Measurements from ENCODE around the gene GALNT11. TPM values are rescaled to one million over a fixed set of nuclear protein-coding genes. Genes with fewer than 3 reads are reported as not detected.

Gene GALNT11
- polyA plus RNA-seq, 3 donors, result 17.7 to 25.9 (median 20.6) TPM

- H3K4me1 Mint-ChIP-seq, result no peaks in the 10 kb centered on the region
- H3K9me3 ChIP-seq (replicated peaks in 1 of 2; ENCODE audit: control insufficient read depth in 1 of 2, insufficient read depth in 1 of 2, low read length in 2 of 2), result peaks cover 9% of the 10 kb centered on the region in 2 donors
- no peaks in the 10 kb centered on the region for H3K4me1 ChIP-seq (ENCODE audit: control insufficient read depth in 1 of 2, insufficient read depth in 2 of 2, low read length in 2 of 2)
- H3K36me3 Mint-ChIP-seq, result peaks cover 84 to 92% of the 10 kb centered on the region in 2 donors
- no peaks in the 10 kb centered on the region for H3K79me2 ChIP-seq (ENCODE audit: insufficient read depth, low read length)
- H3K36me3 ChIP-seq (replicated peaks in 1 of 2; ENCODE audit: control insufficient read depth in 1 of 2, insufficient read depth in 2 of 2, low read length in 2 of 2), result peaks cover 73 to 100% of the 10 kb centered on the region in 2 donors
- H2AFZ ChIP-seq (ENCODE audit: insufficient read depth, low read depth, low read length, poor library complexity, severe bottlenecking), result no peak overlapping the region
- no peak overlapping the region for H3K27ac ChIP-seq (ENCODE audit: low read depth in 1 of 2, low read length in 2 of 2)
- intact Hi-C loops (cut with micrococcal nuclease), result no loop called here
- H3K27me3 Mint-ChIP-seq (ENCODE audit: low read depth in 3 of 3), result peaks cover 0 to 2% (median 1%) of the 10 kb centered on the region in 3 donors
- 96% methylated on average over 7 of the region's 7 CpGs for WGBS (ENCODE audit: insufficient coverage)
- peak overlapping the region in 3 of 7 donors; percentile 9 to 78 (median 15) for H3K27ac Mint-ChIP-seq
- H3K27me3 ChIP-seq (ENCODE audit: control insufficient read depth in 2 of 2, insufficient read depth in 2 of 2, low read length in 2 of 2), result no peaks in the 10 kb centered on the region
- peaks cover 1 to 19% (median 11%) of the 10 kb centered on the region in 7 donors for H3K9me3 Mint-ChIP-seq
- H4K20me1 ChIP-seq (ENCODE audit: insufficient read depth, low read length), result peaks cover 35% of the 10 kb centered on the region
- no peak overlapping the region for H3K9ac ChIP-seq (ENCODE audit: insufficient read depth, low read length, poor library complexity, severe bottlenecking)
- no peak overlapping the region for H3K4me3 ChIP-seq (replicated peaks in 1 of 3; ENCODE audit: low read depth in 2 of 3, low read length in 3 of 3)
- no peak for DNase-seq
- no peak overlapping the region for H3K4me2 ChIP-seq (replicated peaks; ENCODE audit: extremely low read depth, low read length, poor library complexity, severe bottlenecking)
- TF ChIP-seq CTCF (IDR thresholded peaks at IDR 0.05), result no peak
- H3K4me3 Mint-ChIP-seq, result no peak overlapping the region
Observed at GRCh38 chr7:152126741-152127140, 101.3 kb downstream of the GALNT11 start.

- intact Hi-C loops (cut with micrococcal nuclease), result no loop called here
- Mint-ChIP-seq H3K27me3 (ENCODE audit: low read depth in 3 of 3) (peaks cover 0 to 2% (median 1%) of the 10 kb centered on the region in 3 donors), H3K4me1 (no peaks in the 10 kb centered on the region), H3K36me3 (peaks cover 85 to 93% of the 10 kb centered on the region in 2 donors), H3K27ac (peak overlapping the region in 1 of 7 donors; percentile 15), H3K9me3 (peaks cover 1 to 19% (median 11%) of the 10 kb centered on the region in 7 donors), H3K4me3 (no peak overlapping the region)
- peaks cover 35% of the 10 kb centered on the region for H4K20me1 ChIP-seq (ENCODE audit: insufficient read depth, low read length)
- H2AFZ ChIP-seq (ENCODE audit: insufficient read depth, low read depth, low read length, poor library complexity, severe bottlenecking), result no peak overlapping the region
- H3K4me2 ChIP-seq (replicated peaks; ENCODE audit: extremely low read depth, low read length, poor library complexity, severe bottlenecking), result no peak overlapping the region
- 92% methylated on average over 18 of the region's 19 CpGs for WGBS (ENCODE audit: insufficient coverage)
- H3K4me1 ChIP-seq (ENCODE audit: control insufficient read depth in 1 of 2, insufficient read depth in 2 of 2, low read length in 2 of 2), result no peaks in the 10 kb centered on the region
- no peak overlapping the region for H3K9ac ChIP-seq (ENCODE audit: insufficient read depth, low read length, poor library complexity, severe bottlenecking)
- H3K79me2 ChIP-seq (ENCODE audit: insufficient read depth, low read length), result no peaks in the 10 kb centered on the region
- H3K27ac ChIP-seq (ENCODE audit: low read depth in 1 of 2, low read length in 2 of 2), result no peak overlapping the region
- peaks cover 9% of the 10 kb centered on the region in 2 donors for H3K9me3 ChIP-seq (replicated peaks in 1 of 2; ENCODE audit: control insufficient read depth in 1 of 2, insufficient read depth in 1 of 2, low read length in 2 of 2)
- TF ChIP-seq CTCF (IDR thresholded peaks at IDR 0.05), result no peak
- H3K27me3 ChIP-seq (ENCODE audit: control insufficient read depth in 2 of 2, insufficient read depth in 2 of 2, low read length in 2 of 2), result no peaks in the 10 kb centered on the region
- H3K4me3 ChIP-seq (replicated peaks in 1 of 3; ENCODE audit: low read depth in 2 of 3, low read length in 3 of 3), result no peak overlapping the region
- peaks cover 73 to 100% of the 10 kb centered on the region in 2 donors for H3K36me3 ChIP-seq (replicated peaks in 1 of 2; ENCODE audit: control insufficient read depth in 1 of 2, insufficient read depth in 2 of 2, low read length in 2 of 2)
- no peak for DNase-seq
Observed at GRCh38 chr7:152127229-152127628, 101.8 kb downstream of the GALNT11 start.

All from CD14-positive monocyte (primary cell).